Body of pancreas (tissue), 4 donors: ENCODE measurements around the gene RNLS.

Source experiments
- POLR2A ChIP-seq, 3 donors: fragments of 450-650 bp; IDR thresholded peaks; one replicate each; pipeline ENCODE4 v1.6.1; 2016; ENCODE audit warnings: antibody characterized with exemption in 3 of 3, mild to moderate bottlenecking in 2 of 3
- TF ChIP-seq, protein P1 (sequence below), 7 experiments: fragments of 450-650 bp in 4 of 7; fragments of 200-600 bp in 3 of 7; sonication (generic) in 3 of 7; IDR thresholded peaks; one replicate each; pipeline ENCODE4 v1.5.1; 2016 to 2019; ENCODE audit warnings: antibody characterized with exemption in 7 of 7

DNA sequence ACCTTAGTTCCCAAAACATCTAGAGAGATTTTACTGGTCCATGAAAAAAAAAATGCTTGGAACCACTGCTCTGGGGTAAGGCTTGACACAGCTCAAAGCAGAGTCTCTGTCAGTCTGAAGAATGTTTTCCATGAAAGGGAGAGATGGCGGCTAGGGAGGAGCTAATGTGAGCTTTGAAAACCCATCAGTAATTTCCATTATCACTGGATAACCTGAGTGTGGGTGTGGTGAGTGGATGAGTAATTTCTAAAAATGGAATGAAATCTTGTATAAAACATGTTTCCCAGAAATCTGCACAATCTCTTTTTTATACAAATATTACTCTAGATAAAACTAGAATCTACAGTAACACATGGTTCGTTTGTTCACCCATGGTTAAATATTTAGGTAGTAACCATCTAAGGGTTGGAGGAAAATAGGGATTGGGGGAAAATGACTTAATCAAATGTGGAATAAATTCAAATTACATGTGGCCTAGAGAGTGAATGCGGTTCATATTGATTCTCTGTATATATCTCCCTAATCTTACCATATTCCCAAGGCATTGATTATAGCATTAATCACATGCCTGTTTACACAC lies 289.4 kb downstream of the RNLS start:
- TF ChIP-seq, protein P1, sequence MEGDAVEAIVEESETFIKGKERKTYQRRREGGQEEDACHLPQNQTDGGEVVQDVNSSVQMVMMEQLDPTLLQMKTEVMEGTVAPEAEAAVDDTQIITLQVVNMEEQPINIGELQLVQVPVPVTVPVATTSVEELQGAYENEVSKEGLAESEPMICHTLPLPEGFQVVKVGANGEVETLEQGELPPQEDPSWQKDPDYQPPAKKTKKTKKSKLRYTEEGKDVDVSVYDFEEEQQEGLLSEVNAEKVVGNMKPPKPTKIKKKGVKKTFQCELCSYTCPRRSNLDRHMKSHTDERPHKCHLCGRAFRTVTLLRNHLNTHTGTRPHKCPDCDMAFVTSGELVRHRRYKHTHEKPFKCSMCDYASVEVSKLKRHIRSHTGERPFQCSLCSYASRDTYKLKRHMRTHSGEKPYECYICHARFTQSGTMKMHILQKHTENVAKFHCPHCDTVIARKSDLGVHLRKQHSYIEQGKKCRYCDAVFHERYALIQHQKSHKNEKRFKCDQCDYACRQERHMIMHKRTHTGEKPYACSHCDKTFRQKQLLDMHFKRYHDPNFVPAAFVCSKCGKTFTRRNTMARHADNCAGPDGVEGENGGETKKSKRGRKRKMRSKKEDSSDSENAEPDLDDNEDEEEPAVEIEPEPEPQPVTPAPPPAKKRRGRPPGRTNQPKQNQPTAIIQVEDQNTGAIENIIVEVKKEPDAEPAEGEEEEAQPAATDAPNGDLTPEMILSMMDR (IDR thresholded peaks at IDR 0.05) = no peak
- no peak for TF ChIP-seq POLR2A (IDR thresholded peaks at IDR 0.05)
